SJSA1 (cell line): ENCODE results near the gene DLX3. TPM values are rescaled to one million over a fixed set of nuclear protein-coding genes. Genes with fewer than 3 reads are reported as not detected.

ENCODE experiments used
- DNase-seq, 2 experiments: peaks; one replicate each; pipeline ENCODE4 v3.0.0-alpha.2; 2015 to 2020; ENCODE audit warnings: low spot score in 2 of 2, low read depth in 1 of 2
- H3K27ac ChIP-seq: fragments of 250-450 bp; sonication (Bioruptor Pico); 2 replicates; pipeline ENCODE4 v1.5.1; 2020; ENCODE audit warnings: mild to moderate bottlenecking, moderate library complexity
- H3K27me3 ChIP-seq: fragments of 250-450 bp; sonication (Bioruptor Pico); replicated peaks from 2 replicates; pipeline ENCODE4 v1.5.1; 2020; ENCODE audit warnings: mild to moderate bottlenecking, moderate library complexity
- H3K36me3 ChIP-seq: fragments of 250-450 bp; sonication (Bioruptor Pico); 2 replicates; pipeline ENCODE4 v1.5.1; 2020; ENCODE audit warnings: mild to moderate bottlenecking
- H3K4me1 ChIP-seq: fragments of 250-450 bp; sonication (Bioruptor Pico); replicated peaks from 2 replicates; pipeline ENCODE4 v1.6.1; 2021; ENCODE audit warnings: mild to moderate bottlenecking
- H3K4me3 ChIP-seq: fragments of 250-450 bp; sonication (Bioruptor Pico); 2 replicates; pipeline ENCODE4 v1.5.1; 2020; ENCODE audit warnings: mild to moderate bottlenecking
- H3K9me3 ChIP-seq: fragments of 250-450 bp; sonication (Bioruptor Pico); replicated peaks from 2 replicates; pipeline ENCODE4 v1.5.1; 2020; ENCODE audit warnings: mild to moderate bottlenecking
- total RNA-seq: library from RNA; depleted of rRNA; stranded (reverse); fragments of >200 nt; shearing (Covaris generic); gene quantifications from 2 replicates; pipeline ENCODE4 v1.2.3, GENCODE V29; 2014

The DLX3 gene
- total RNA-seq, 1 experiment from 2014 or later: not detected

- Histone ChIP-seq H3K9me3 (peaks cover 3% of the 10 kb centered on the region; the same call in 1 of the 2 replicates), H3K27ac (no peak overlapping the region), H3K27me3 (peaks cover 72% of the 10 kb centered on the region), H3K4me3 (no peak overlapping the region), H3K4me1 (no peaks in the 10 kb centered on the region), H3K36me3 (no peaks in the 10 kb centered on the region)
- no peak for DNase-seq
These were observed 15.1 kb downstream of the DLX3 start for GRCh38 chr17:49979748-49980479.

- Histone ChIP-seq H3K36me3 (no peaks in the 10 kb centered on the region), H3K4me3 (no peak overlapping the region), H3K27ac (no peak overlapping the region), H3K4me1 (no peaks in the 10 kb centered on the region), H3K27me3 (peaks cover 84% of the 10 kb centered on the region), H3K9me3 (peaks cover 3% of the 10 kb centered on the region; the same call in 1 of the 2 replicates)
- no peak for DNase-seq
These were observed 16.5 kb downstream of the DLX3 start for GRCh38 chr17:49978501-49978900.

GRCh38 chr17:49977463-49978389 lies 17.3 kb downstream of the DLX3 start:
- Histone ChIP-seq H3K36me3 (no peaks in the 10 kb centered on the region), H3K9me3 (no peaks in the 10 kb centered on the region), H3K4me3 (no peak overlapping the region), H3K27me3 (peaks cover 89% of the 10 kb centered on the region), H3K4me1 (no peaks in the 10 kb centered on the region), H3K27ac (no peak overlapping the region)
- no peak for DNase-seq

GRCh38 chr17:49976828-49977202 lies 18.2 kb downstream of the DLX3 start:
- DNase-seq: no peak
- H3K27me3 ChIP-seq: peaks cover 90% of the 10 kb centered on the region

GRCh38 chr17:49976163-49976827 lies 18.7 kb downstream of the DLX3 start:
- Histone ChIP-seq H3K4me3 (no peak overlapping the region), H3K9me3 (no peaks in the 10 kb centered on the region), H3K4me1 (peaks cover 4% of the 10 kb centered on the region; the same call in 1 of the 2 replicates), H3K27ac (no peak overlapping the region), H3K27me3 (peaks cover 90% of the 10 kb centered on the region), H3K36me3 (no peaks in the 10 kb centered on the region)
- DNase-seq: no peak

More at GRCh38 chr17:49976828-49977202, 18.2 kb downstream of the DLX3 start:
- no peaks in the 10 kb centered on the region for H3K36me3 ChIP-seq
- no peak overlapping the region for H3K4me3 ChIP-seq
- H3K4me1 ChIP-seq: peaks cover 2% of the 10 kb centered on the region; the same call in 1 of the 2 replicates
- H3K9me3 ChIP-seq: no peaks in the 10 kb centered on the region
- H3K27ac ChIP-seq: no peak overlapping the region

GRCh38 chr17:49975531-49975930 lies 19.5 kb downstream of the DLX3 start:
- Histone ChIP-seq H3K36me3 (no peaks in the 10 kb centered on the region), H3K27ac (no peak overlapping the region), H3K9me3 (no peaks in the 10 kb centered on the region), H3K4me3 (no peak overlapping the region), H3K4me1 (peaks cover 4% of the 10 kb centered on the region; the same call in 1 of the 2 replicates), H3K27me3 (peaks cover 91% of the 10 kb centered on the region)
- no peak for DNase-seq

GRCh38 chr17:49973271-49973615 lies 21.8 kb downstream of the DLX3 start:
- Histone ChIP-seq H3K27me3 (peaks cover 94% of the 10 kb centered on the region), H3K4me1 (peaks cover 17% of the 10 kb centered on the region), H3K9me3 (no peaks in the 10 kb centered on the region; the same call in none of the 2 replicates), H3K27ac (no peak overlapping the region), H3K36me3 (no peaks in the 10 kb centered on the region), H3K4me3 (no peak overlapping the region)
- no peak for DNase-seq

GRCh38 chr17:49972486-49973270 lies 22.3 kb downstream of the DLX3 start:
- no peak for DNase-seq
- Histone ChIP-seq H3K36me3 (no peaks in the 10 kb centered on the region), H3K27ac (no peak overlapping the region), H3K4me3 (no peak overlapping the region), H3K4me1 (peaks cover 21% of the 10 kb centered on the region), H3K27me3 (peaks cover 94% of the 10 kb centered on the region), H3K9me3 (no peaks in the 10 kb centered on the region; the same call in none of the 2 replicates)

- no peak for DNase-seq
- Histone ChIP-seq H3K36me3 (no peaks in the 10 kb centered on the region), H3K27ac (no peak overlapping the region), H3K9me3 (no peaks in the 10 kb centered on the region; the same call in none of the 2 replicates), H3K4me3 (no peak overlapping the region), H3K4me1 (peaks cover 21% of the 10 kb centered on the region), H3K27me3 (peaks cover 94% of the 10 kb centered on the region)
These were observed 23.1 kb downstream of the DLX3 start for GRCh38 chr17:49971848-49972485.

GRCh38 chr17:49971199-49971847 lies 23.7 kb downstream of the DLX3 start:
- Histone ChIP-seq H3K9me3 (no peaks in the 10 kb centered on the region; the same call in none of the 2 replicates), H3K27me3 (peaks cover 94% of the 10 kb centered on the region), H3K36me3 (no peaks in the 10 kb centered on the region), H3K4me3 (no peak overlapping the region), H3K27ac (no peak overlapping the region), H3K4me1 (peaks cover 21% of the 10 kb centered on the region)
- no peak for DNase-seq

- H3K4me3 ChIP-seq: no peak overlapping the region
- peaks cover 96% of the 10 kb centered on the region for H3K27me3 ChIP-seq
These were observed 24.5 kb downstream of the DLX3 start for GRCh38 chr17:49970498-49970897.

GRCh38 chr17:49969795-49970389 lies 25.1 kb downstream of the DLX3 start:
- Histone ChIP-seq H3K36me3 (no peaks in the 10 kb centered on the region), H3K27me3 (peaks cover 96% of the 10 kb centered on the region), H3K4me3 (no peak overlapping the region), H3K4me1 (peaks cover 21% of the 10 kb centered on the region), H3K9me3 (peaks cover 4% of the 10 kb centered on the region), H3K27ac (no peak overlapping the region)
- no peak for DNase-seq

More at GRCh38 chr17:49970498-49970897, 24.5 kb downstream of the DLX3 start:
- H3K36me3 ChIP-seq: no peaks in the 10 kb centered on the region
- H3K4me1 ChIP-seq: peaks cover 21% of the 10 kb centered on the region
- DNase-seq: no peak
- no peak overlapping the region for H3K27ac ChIP-seq
- no peaks in the 10 kb centered on the region; the same call in none of the 2 replicates for H3K9me3 ChIP-seq
